Measurements from ENCODE around the gene PPFIBP2.

PPFIBP2 gene

GRCh38 chr11:7555052-7555699 lies 41.4 kb downstream of the PPFIBP2 start:
- peak; percentile 79 for DNase-seq

GRCh38 chr11:7558046-7558445 lies 44.2 kb downstream of the PPFIBP2 start:
- DNase-seq: no peak

GRCh38 chr11:7559398-7560283 lies 45.8 kb downstream of the PPFIBP2 start:
- no peak for DNase-seq

- DNase-seq: no peak
Observed at GRCh38 chr11:7561562-7561961, 47.8 kb downstream of the PPFIBP2 start.

GRCh38 chr11:7563281-7563680 lies 49.5 kb downstream of the PPFIBP2 start:
- no peak for DNase-seq

- DNase-seq: no peak
Observed at GRCh38 chr11:7564803-7565202, 51.0 kb downstream of the PPFIBP2 start.

GRCh38 chr11:7567311-7567710 lies 53.5 kb downstream of the PPFIBP2 start:
- no peak for DNase-seq

- no peak for DNase-seq
Observed at GRCh38 chr11:7569044-7569443, 55.2 kb downstream of the PPFIBP2 start.

- no peak for DNase-seq
Observed at GRCh38 chr11:7570241-7570640, 56.4 kb downstream of the PPFIBP2 start.

- no peak for DNase-seq
Observed at GRCh38 chr11:7570938-7571521, 57.2 kb downstream of the PPFIBP2 start.

GRCh38 chr11:7571640-7572000 lies 57.8 kb downstream of the PPFIBP2 start:
- DNase-seq: peak; percentile 88

GRCh38 chr11:7572001-7572712 lies 58.4 kb downstream of the PPFIBP2 start:
- DNase-seq: no peak

- no peak for DNase-seq
Observed at GRCh38 chr11:7573193-7573557, 59.4 kb downstream of the PPFIBP2 start.

GRCh38 chr11:7573558-7574296 lies 59.9 kb downstream of the PPFIBP2 start:
- DNase-seq: no peak

GRCh38 chr11:7574491-7575130 lies 60.8 kb downstream of the PPFIBP2 start:
- no peak for DNase-seq

GRCh38 chr11:7575841-7576725 lies 62.3 kb downstream of the PPFIBP2 start:
- peak; percentile 37 for DNase-seq

- no peak for DNase-seq
Observed at GRCh38 chr11:7576726-7577290, 63.0 kb downstream of the PPFIBP2 start.

- DNase-seq: peak; percentile 71
Observed at GRCh38 chr11:7577291-7578190, 63.7 kb downstream of the PPFIBP2 start.

GRCh38 chr11:7578276-7578955 lies 64.6 kb downstream of the PPFIBP2 start:
- no peak for DNase-seq

All from retina (tissue), 1 donor.